AG04450 (cell line): Measurements from ENCODE around the gene C1orf35. TPM values are rescaled to one million over a fixed set of nuclear protein-coding genes. Genes with fewer than 3 reads are reported as not detected.

ENCODE experiments used
- CTCF ChIA-PET: fragments of 300-600, 350-600 bp; formaldehyde crosslinking; extraction: SDS; loops from one replicate; lab custom pipeline; 2022; ENCODE audit warnings: antibody characterized with exemption, inconsistent platforms; lab: Charles Lee
- POLR2A ChIA-PET: fragments of 350-600 bp; formaldehyde crosslinking; extraction: SDS; loops from one replicate; lab custom pipeline; 2021; ENCODE audit warnings: antibody characterized with exemption, inconsistent platforms; lab: Yijun Ruan, JAX
- DNase-seq: peaks from one replicate; pipeline ENCODE4 v3.0.0-alpha.2; 2011; ENCODE audit warnings: low read depth, low spot score
- H3K27ac ChIP-seq: one replicate; pipeline ENCODE4 v1.5.1; 2012; ENCODE audit warnings: low read depth, low read length, control low read depth
- H3K27me3 ChIP-seq: one replicate; pipeline ENCODE4 v1.6.0; 2012; ENCODE audit warnings: low read length; ENCODE audit not compliant: control insufficient read depth, insufficient read depth
- H3K4me3 ChIP-seq: 2 replicates; pipeline ENCODE4 v1.5.1; 2011; ENCODE audit warnings: mild to moderate bottlenecking, low read depth, low read length, control low read depth
- H3K9me3 ChIP-seq: 2 replicates; pipeline ENCODE4 v1.5.1; 2012; ENCODE audit warnings: low read length; ENCODE audit not compliant: control insufficient read depth, insufficient read depth
- CTCF ChIP-seq: IDR thresholded peaks from 2 replicates; pipeline ENCODE4 v1.5.1; 2011; ENCODE audit warnings: low read depth, low read length, control low read depth, inconsistent platforms
- polyA plus RNA-seq: library from polyadenylated mRNA; depleted of rRNA; stranded (reverse); fragments of >200 nt; gene quantifications from 2 replicates; pipeline ENCODE4 v1.2.3, GENCODE V29; 2011

The C1orf35 gene
- polyA plus RNA-seq, 1 experiment, result 3.6 TPM

- ChIA-PET POLR2A (no interaction called here), CTCF (interaction anchor here (1.3 to 2.2 kb wide), 8 partner anchors 10 to 383 kb away, joined by 3 to 20 read pairs (median 12); partner anchors contain the start of genes GUK1 and MRPL55)
- Histone ChIP-seq H3K27me3 (peaks cover 28% of the 10 kb centered on the region), H3K9me3 (no peaks in the 10 kb centered on the region), H3K27ac (no peak overlapping the region), H3K4me3 (no peak overlapping the region)
- no peak for TF ChIP-seq CTCF
- DNase-seq, result no peak
Measured at GRCh38 chr1:228131766-228132165, 28.6 kb upstream of the C1orf35 start.

- ChIA-PET POLR2A (no interaction called here), CTCF (interaction anchor here (0.6 to 0.9 kb wide), 2 partner anchors 40 to 957 kb away, joined by 3 read pairs; partner anchors contain the start of gene IBA57)
- peaks cover 12% of the 10 kb centered on the region for H3K27me3 ChIP-seq
- no peak overlapping the region for H3K27ac ChIP-seq
- TF ChIP-seq CTCF, result no peak
- no peak overlapping the region for H3K4me3 ChIP-seq
- DNase-seq, result no peak
- H3K9me3 ChIP-seq, result no peaks in the 10 kb centered on the region
Measured at GRCh38 chr1:228125185-228125584, 22.1 kb upstream of the C1orf35 start.

- Histone ChIP-seq H3K27me3 (peaks cover 12% of the 10 kb centered on the region), H3K27ac (no peak overlapping the region), H3K4me3 (no peak overlapping the region), H3K9me3 (peaks cover 3% of the 10 kb centered on the region)
- CTCF ChIA-PET, result interaction anchor here (0.6 to 1.5 kb wide), 2 partner anchors 10 to 42 kb away, joined by 3 to 4 read pairs; partner anchors contain the start of gene IBA57
- no peak for TF ChIP-seq CTCF
- POLR2A ChIA-PET, result interaction anchor here (1.2 kb wide), 1 partner anchor 14 kb away, joined by 3 read pairs; no protein-coding TSS in a partner anchor
- DNase-seq, result no peak
Measured at GRCh38 chr1:228123505-228123904, 20.4 kb upstream of the C1orf35 start.

- Histone ChIP-seq H3K27me3 (peaks cover 9% of the 10 kb centered on the region), H3K27ac (no peak overlapping the region), H3K9me3 (peaks cover 4% of the 10 kb centered on the region), H3K4me3 (no peak overlapping the region)
- ChIA-PET POLR2A (interaction anchor here (1.2 kb wide), 1 partner anchor 14 kb away, joined by 3 read pairs; no protein-coding TSS in a partner anchor), CTCF (interaction anchor here (0.6 to 3.2 kb wide), 4 partner anchors 8 to 1330 kb away, joined by 3 to 16 read pairs (median 4); partner anchors contain the start of gene IBA57)
- no peak for DNase-seq
- no peak for TF ChIP-seq CTCF
Measured at GRCh38 chr1:228122921-228123441, 19.9 kb upstream of the C1orf35 start.

GRCh38 chr1:228120857-228121489 lies 17.8 kb upstream of the C1orf35 start:
- H3K27ac ChIP-seq, result no peak overlapping the region
- no peak for TF ChIP-seq CTCF
- no peak for DNase-seq
- no peak overlapping the region for H3K4me3 ChIP-seq
- H3K27me3 ChIP-seq, result peaks cover 9% of the 10 kb centered on the region
- POLR2A ChIA-PET, result no interaction called here
- CTCF ChIA-PET, result interaction anchor here (0.7 to 3.2 kb wide), 2 partner anchors 10 to 121 kb away, joined by 3 to 16 read pairs; no protein-coding TSS in a partner anchor
- peaks cover 7% of the 10 kb centered on the region for H3K9me3 ChIP-seq
